ENCODE results near the gene ALDH1A2.

ALDH1A2 gene

DNA sequence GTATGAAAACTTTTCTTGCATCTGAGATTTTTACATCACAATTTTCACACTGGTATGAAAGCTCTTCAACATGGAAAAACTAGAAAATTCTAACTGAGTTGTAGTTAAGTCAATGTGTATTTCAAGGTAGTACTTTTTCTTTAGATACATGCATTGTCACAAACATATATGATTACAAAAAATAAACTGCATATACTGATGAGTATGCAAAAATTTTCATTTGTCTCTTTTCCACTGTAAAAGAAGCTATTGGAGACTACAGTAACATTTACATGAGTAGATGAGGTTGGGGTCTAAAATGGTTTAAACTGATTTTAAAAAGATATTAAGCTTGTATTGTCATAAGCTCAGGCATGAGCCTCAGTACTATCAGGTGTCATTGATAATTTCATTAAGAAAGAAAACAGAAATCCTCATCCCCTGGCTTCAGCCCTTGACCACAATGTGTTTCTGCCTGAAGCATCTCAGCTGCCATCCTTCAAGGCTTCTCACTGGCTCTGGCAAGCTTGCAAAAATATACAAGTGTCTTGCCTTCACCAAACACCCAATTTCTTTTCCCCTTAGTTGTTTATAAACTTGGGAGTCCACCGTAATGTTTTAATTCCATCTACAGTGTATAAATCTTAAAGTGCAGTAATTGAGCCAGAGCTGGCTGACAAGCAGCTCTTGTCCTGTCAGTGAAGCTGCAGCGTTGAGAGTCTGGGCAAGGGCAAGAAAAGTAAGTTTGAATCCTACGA is 71.9 kb downstream of the ALDH1A2 start:
- CTCF ChIA-PET, result no interaction called here
- POLR2A ChIA-PET, result interaction anchor here (1.1 kb wide), 1 partner anchor 72 kb away, joined by 3 read pairs; the partner anchor contains the start of gene ALDH1A2
- no peak for DNase-seq (ENCODE audit: extremely low spot score)
- TF ChIP-seq ARNT (IDR thresholded peaks at IDR 0.05) (no peak), FOXA1 (IDR thresholded peaks at IDR 0.05) (no peak), CTBP1 (IDR thresholded peaks at IDR 0.05; ENCODE audit: borderline replicate concordance) (no peak)

DNA sequence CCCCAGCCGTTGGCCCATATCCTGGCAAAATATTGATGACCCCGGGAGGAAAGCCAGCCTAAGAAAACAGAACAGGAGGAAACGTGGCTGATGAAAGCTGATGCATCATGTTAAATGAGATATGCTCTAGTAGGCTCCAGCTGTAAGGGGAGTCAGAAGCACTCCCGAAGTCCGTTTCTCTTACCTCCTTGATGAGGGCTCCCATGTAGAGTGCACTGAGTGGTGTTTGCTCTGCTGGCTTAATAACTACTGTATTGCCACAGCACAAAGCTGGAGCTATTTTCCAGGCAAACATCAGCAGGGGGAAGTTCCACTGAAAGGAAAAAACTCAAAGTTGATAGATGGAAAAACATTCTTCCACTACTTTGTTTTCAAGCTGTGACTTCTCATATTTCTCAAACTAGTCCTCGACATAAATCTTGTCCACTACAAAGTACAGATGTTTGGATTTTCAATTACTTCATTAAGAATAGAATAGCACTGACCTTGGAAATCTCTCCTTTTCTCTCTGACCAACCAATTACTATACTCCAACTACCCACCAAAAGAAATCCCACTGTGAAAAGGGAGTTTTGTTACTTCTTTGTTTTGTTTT is 72.7 kb downstream of the ALDH1A2 start:
- TF ChIP-seq ARNT (IDR thresholded peaks at IDR 0.05) (no peak), NFRKB (IDR thresholded peaks at IDR 0.05) (no peak)
- TF ChIP-seq, protein P1, sequence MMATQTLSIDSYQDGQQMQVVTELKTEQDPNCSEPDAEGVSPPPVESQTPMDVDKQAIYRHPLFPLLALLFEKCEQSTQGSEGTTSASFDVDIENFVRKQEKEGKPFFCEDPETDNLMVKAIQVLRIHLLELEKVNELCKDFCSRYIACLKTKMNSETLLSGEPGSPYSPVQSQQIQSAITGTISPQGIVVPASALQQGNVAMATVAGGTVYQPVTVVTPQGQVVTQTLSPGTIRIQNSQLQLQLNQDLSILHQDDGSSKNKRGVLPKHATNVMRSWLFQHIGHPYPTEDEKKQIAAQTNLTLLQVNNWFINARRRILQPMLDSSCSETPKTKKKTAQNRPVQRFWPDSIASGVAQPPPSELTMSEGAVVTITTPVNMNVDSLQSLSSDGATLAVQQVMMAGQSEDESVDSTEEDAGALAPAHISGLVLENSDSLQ (IDR thresholded peaks at IDR 0.05), result peak; percentile 49
- POLR2A ChIA-PET, result no interaction called here
- DNase-seq (ENCODE audit: extremely low spot score), result no peak
- CTCF ChIA-PET, result no interaction called here

DNA sequence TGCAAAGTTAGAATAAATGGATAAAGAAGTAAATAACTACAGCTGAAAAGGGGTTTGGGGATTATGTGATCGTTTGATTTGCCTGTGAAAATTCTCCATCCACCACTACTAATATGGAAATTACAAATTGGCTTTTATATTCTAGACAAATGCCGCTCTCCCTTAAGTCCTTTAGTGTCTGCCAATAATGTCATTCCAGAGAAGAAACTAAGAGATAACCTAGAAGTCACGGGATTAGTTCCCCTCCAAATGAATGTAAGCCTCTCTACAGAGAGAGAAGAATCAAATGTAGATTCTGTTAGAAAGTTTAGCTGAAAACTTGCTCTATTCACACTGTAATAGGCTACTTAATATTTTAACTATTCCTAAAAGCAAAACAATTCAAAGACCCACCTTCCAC is 92.0 kb downstream of the ALDH1A2 start:
- ChIA-PET POLR2A (no interaction called here), CTCF (interaction anchor here (1.1 kb wide), 1 partner anchor 203 kb away, joined by 3 read pairs; no protein-coding TSS in a partner anchor)
- no peak for TF ChIP-seq HDGF (IDR thresholded peaks at IDR 0.05; ENCODE audit: borderline replicate concordance)
- no peak for TF ChIP-seq SUZ12 (IDR thresholded peaks at IDR 0.05)
- no peak for TF ChIP-seq ZNF384 (IDR thresholded peaks at IDR 0.05)
- TF ChIP-seq ARNT (IDR thresholded peaks at IDR 0.05), result no peak
- TF ChIP-seq ELF4 (IDR thresholded peaks at IDR 0.05), result no peak
- no peak for TF ChIP-seq NFRKB (IDR thresholded peaks at IDR 0.05)
- TF ChIP-seq BHLHE40 (IDR thresholded peaks at IDR 0.05; ENCODE audit: borderline replicate concordance), result no peak
- TF ChIP-seq FOXA1 (IDR thresholded peaks at IDR 0.05), result no peak
- no peak for DNase-seq (ENCODE audit: extremely low spot score)

DNA sequence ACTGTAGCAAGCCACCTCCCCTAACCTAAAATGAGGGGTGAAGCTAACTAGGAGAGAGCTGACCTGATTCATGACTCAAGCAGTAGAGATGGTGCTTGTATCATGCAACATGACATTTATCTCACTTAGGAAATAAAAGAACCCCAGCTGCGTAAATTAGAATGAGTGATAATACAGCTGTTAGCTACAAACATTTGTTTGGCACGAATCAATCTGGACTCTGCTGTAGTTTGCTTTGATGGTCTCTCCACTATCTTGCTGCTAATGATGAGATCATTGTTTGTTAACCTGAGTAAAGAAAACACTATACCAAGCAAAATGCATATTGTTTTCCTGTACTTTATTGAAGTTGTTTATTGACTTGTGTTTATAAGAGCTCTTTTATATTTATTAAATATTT is 92.6 kb downstream of the ALDH1A2 start:
- DNase-seq (ENCODE audit: extremely low spot score), result no peak
- no peak for TF ChIP-seq ELF4 (IDR thresholded peaks at IDR 0.05)
- no peak for TF ChIP-seq HDGF (IDR thresholded peaks at IDR 0.05; ENCODE audit: borderline replicate concordance)
- TF ChIP-seq ARNT (IDR thresholded peaks at IDR 0.05), result no peak
- TF ChIP-seq SP1 (IDR thresholded peaks at IDR 0.05), result no peak
- TF ChIP-seq FOXK2 (IDR thresholded peaks at IDR 0.05), result no peak
- no peak for TF ChIP-seq CTBP1 (IDR thresholded peaks at IDR 0.05; ENCODE audit: borderline replicate concordance)
- no peak for TF ChIP-seq ZNF384 (IDR thresholded peaks at IDR 0.05)
- TF ChIP-seq SUZ12 (IDR thresholded peaks at IDR 0.05), result no peak
- TF ChIP-seq L3MBTL2 (conservative IDR thresholded peaks at IDR 0.05), result no peak
- TF ChIP-seq TARDBP (IDR thresholded peaks at IDR 0.05), result no peak
- no peak for TF ChIP-seq FOXM1 (IDR thresholded peaks at IDR 0.05; ENCODE audit: borderline replicate concordance)
- no peak for TF ChIP-seq LEF1 (IDR thresholded peaks at IDR 0.05; ENCODE audit: borderline replicate concordance)
- no peak for TF ChIP-seq FOXA1 (IDR thresholded peaks at IDR 0.05)
- no peak for TF ChIP-seq NFRKB (IDR thresholded peaks at IDR 0.05)
- ChIA-PET CTCF (interaction anchor here (1.1 kb wide), 1 partner anchor 203 kb away, joined by 3 read pairs; no protein-coding TSS in a partner anchor), POLR2A (no interaction called here)

DNA sequence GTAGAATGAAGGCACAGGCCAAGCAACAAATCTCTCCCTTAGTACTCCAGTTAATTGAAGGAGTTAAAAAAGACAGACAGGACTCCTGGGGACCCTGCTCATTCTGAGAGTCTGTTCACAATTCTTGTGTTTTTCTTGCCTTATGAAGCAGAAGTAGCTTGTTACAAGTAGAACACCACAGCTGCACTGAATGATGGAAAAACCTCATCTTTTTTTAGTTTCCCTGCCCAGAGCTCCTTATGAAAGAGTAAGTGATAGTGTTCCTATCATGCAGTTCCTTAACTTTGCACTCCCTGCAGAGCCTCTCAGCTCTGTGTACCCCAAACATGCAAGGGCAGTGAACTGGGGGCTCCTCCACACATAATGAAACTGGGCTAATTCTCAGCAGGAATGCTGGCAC is 95.5 kb downstream of the ALDH1A2 start:
- no peak for DNase-seq (ENCODE audit: extremely low spot score)
- ChIA-PET POLR2A (no interaction called here), CTCF (interaction anchor here (0.7 to 2.0 kb wide), 4 partner anchors 96 to 208 kb away, joined by 3 to 19 read pairs (median 7); partner anchors contain the start of gene ALDH1A2)
- TF ChIP-seq CTBP1 (IDR thresholded peaks at IDR 0.05; ENCODE audit: borderline replicate concordance), result no peak
- TF ChIP-seq FOXA1 (IDR thresholded peaks at IDR 0.05), result no peak
- no peak for TF ChIP-seq BHLHE40 (IDR thresholded peaks at IDR 0.05; ENCODE audit: borderline replicate concordance)
- no peak for TF ChIP-seq SUZ12 (IDR thresholded peaks at IDR 0.05)
- no peak for TF ChIP-seq HDGF (IDR thresholded peaks at IDR 0.05; ENCODE audit: borderline replicate concordance)
- TF ChIP-seq ARNT (IDR thresholded peaks at IDR 0.05), result no peak
- no peak for TF ChIP-seq TARDBP (IDR thresholded peaks at IDR 0.05)
- TF ChIP-seq, protein P1 (IDR thresholded peaks at IDR 0.05), result no peak
- TF ChIP-seq FOXK2 (IDR thresholded peaks at IDR 0.05), result no peak
- TF ChIP-seq LEF1 (IDR thresholded peaks at IDR 0.05; ENCODE audit: borderline replicate concordance), result no peak
- TF ChIP-seq NFRKB (IDR thresholded peaks at IDR 0.05), result no peak
- TF ChIP-seq FOXM1 (IDR thresholded peaks at IDR 0.05; ENCODE audit: borderline replicate concordance), result no peak
- no peak for TF ChIP-seq ZNF384 (IDR thresholded peaks at IDR 0.05)
- no peak for TF ChIP-seq SP1 (IDR thresholded peaks at IDR 0.05)
- TF ChIP-seq ELF4 (IDR thresholded peaks at IDR 0.05), result no peak
- TF ChIP-seq L3MBTL2 (conservative IDR thresholded peaks at IDR 0.05), result no peak

DNA sequence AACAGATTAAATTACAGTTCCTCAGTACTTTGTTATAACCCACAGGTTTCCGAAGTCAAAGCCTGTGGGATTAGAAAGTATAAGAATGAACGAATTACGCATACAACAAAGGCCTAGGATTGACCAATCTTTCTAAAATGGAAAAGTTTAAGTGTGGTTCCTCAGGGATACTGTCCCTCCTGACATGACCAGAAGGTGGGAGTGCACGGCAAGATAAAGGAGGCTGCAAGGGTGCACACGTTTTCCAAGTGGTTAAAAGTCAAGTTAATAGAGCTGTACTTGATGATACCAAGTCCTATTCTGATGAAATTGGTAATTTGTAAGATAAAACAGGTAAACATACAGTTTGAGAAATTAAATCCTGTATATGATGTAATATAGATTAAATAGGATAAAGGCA is 96.2 kb downstream of the ALDH1A2 start:
- TF ChIP-seq ARNT (IDR thresholded peaks at IDR 0.05) (no peak), FOXA1 (IDR thresholded peaks at IDR 0.05) (no peak), FOXK2 (IDR thresholded peaks at IDR 0.05) (no peak), SUZ12 (IDR thresholded peaks at IDR 0.05) (no peak)
- POLR2A ChIA-PET, result no interaction called here
- DNase-seq (ENCODE audit: extremely low spot score), result peak; percentile 17
- CTCF ChIA-PET, result interaction anchor here (0.7 to 2.0 kb wide), 4 partner anchors 97 to 208 kb away, joined by 3 to 19 read pairs (median 7); partner anchors contain the start of gene ALDH1A2

DNA sequence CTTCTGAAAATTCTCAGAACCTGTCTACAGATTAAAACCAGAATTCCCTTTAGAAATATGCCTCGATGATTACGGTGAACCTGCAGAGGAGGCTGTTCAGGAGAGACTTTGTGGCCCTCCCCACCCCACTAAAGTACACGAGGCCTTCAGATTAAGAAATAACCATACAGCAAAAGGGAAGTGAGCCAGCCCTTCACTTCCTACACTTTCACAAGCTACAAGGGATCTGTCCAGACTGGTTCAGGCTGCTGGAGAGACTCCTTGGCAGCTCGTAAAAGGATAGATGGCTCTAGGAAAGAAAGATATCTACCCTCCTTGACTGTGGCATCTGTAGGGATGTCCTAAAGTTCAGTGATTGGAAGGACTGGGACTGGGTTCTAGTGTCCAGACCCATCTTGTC is 102.6 kb downstream of the ALDH1A2 start:
- no peak for DNase-seq (ENCODE audit: extremely low spot score)
- CTCF ChIA-PET, result no interaction called here
- POLR2A ChIA-PET, result no interaction called here
- TF ChIP-seq SP1 (IDR thresholded peaks at IDR 0.05) (no peak), FOXK2 (IDR thresholded peaks at IDR 0.05) (no peak), FOXM1 (IDR thresholded peaks at IDR 0.05; ENCODE audit: borderline replicate concordance) (no peak)
